H1 (cell line): ENCODE measurements around the gene DACT3. TPM values are rescaled to one million over a fixed set of nuclear protein-coding genes. Genes with fewer than 3 reads are reported as not detected.

ENCODE experiments used
- CTCF ChIA-PET: fragments of 300-600 bp; sonication (Branson Sonifier 250); formaldehyde crosslinking; loops from one replicate; lab custom pipeline; 2021; ENCODE audit not compliant: partially characterized antibody; lab: Charles Lee
- POLR2A ChIA-PET: fragments of 300-600 bp; sonication (Branson Sonifier 250); formaldehyde crosslinking; loops from one replicate; lab custom pipeline; 2021; ENCODE audit warnings: inconsistent platforms; ENCODE audit not compliant: partially characterized antibody; lab: Charles Lee
- DNase-seq, 2 experiments: peaks; one replicate each; pipeline versions ENCODE4 v3.0.0 to v3.0.0-alpha.2; 2010 to 2022; ENCODE audit warnings: low spot score in 2 of 2, low read depth in 1 of 2, mixed read lengths in 1 of 2
- FAIRE-seq: peaks from 2 replicates; lab custom pipeline; 2011; peaks lifted over from hg19 to GRCh38; lab: Jason Lieb, UNC
- H2AFZ ChIP-seq: 2 replicates; pipeline ENCODE4 v1.8.1; 2012; ENCODE audit warnings: low read length, inconsistent platforms
- H2AK5ac ChIP-seq: 2 replicates; pipeline ENCODE4 v1.6.1; 2013; ENCODE audit warnings: low read depth, low read length
- H2BK120ac ChIP-seq: replicated peaks from 2 replicates; pipeline ENCODE3; 2013; ENCODE audit warnings: low read depth, low read length, inconsistent platforms
- H2BK12ac ChIP-seq: 2 replicates; pipeline ENCODE4 v1.6.1; 2013; ENCODE audit warnings: low read depth, low read length
- H2BK15ac ChIP-seq: 2 replicates; pipeline ENCODE4 v1.6.1; 2013; ENCODE audit warnings: low read length
- H2BK20ac ChIP-seq: 2 replicates; pipeline ENCODE4 v1.6.1; 2013; ENCODE audit warnings: low read length
- H2BK5ac ChIP-seq: 2 replicates; pipeline ENCODE4 v1.6.1; 2013; ENCODE audit warnings: low read depth, low read length
- H3K14ac ChIP-seq: 2 replicates; pipeline ENCODE4 v1.6.1; 2013; ENCODE audit warnings: inconsistent platforms; ENCODE audit not compliant: insufficient read length
- H3K18ac ChIP-seq: 2 replicates; pipeline ENCODE4 v1.6.1; 2013; ENCODE audit warnings: low read length; ENCODE audit errors: extremely low read depth
- H3K23ac ChIP-seq: 2 replicates; pipeline ENCODE4 v1.6.1; 2013; ENCODE audit warnings: inconsistent platforms; ENCODE audit not compliant: insufficient read length
- H3K23me2 ChIP-seq: 2 replicates; pipeline ENCODE4 v1.6.1; 2013; ENCODE audit warnings: low read depth, low read length
- H3K27ac ChIP-seq: 2 replicates; pipeline ENCODE4 v1.6.1; 2011; ENCODE audit warnings: low read depth, low read length, inconsistent platforms
- H3K27me3 ChIP-seq, 4 experiments: replicated peaks in 1 of 4; 1 replicate in 1 of 4; 2 replicates in 3 of 4; pipeline versions ENCODE4 v1.6.1 to v1.8.1; 2011 to 2013; ENCODE audit warnings: low read length in 3 of 4, mild to moderate bottlenecking in 3 of 4, inconsistent platforms in 2 of 4, mixed read lengths in 2 of 4, moderate library complexity in 1 of 4; ENCODE audit not compliant: control insufficient read depth in 3 of 4, insufficient read depth in 3 of 4; ENCODE audit errors: extremely low read depth in 1 of 4
- H3K36me3 ChIP-seq, 4 experiments: 2 replicates each; pipeline versions ENCODE4 v1.6.1 to v1.8.1; 2011 to 2013; ENCODE audit warnings: mild to moderate bottlenecking in 4 of 4, low read length in 3 of 4, moderate library complexity in 2 of 4, control low read depth in 1 of 4, inconsistent platforms in 1 of 4; ENCODE audit not compliant: insufficient read depth in 4 of 4, control insufficient read depth in 2 of 4
- H3K4ac ChIP-seq: replicated peaks from 2 replicates; pipeline ENCODE3; 2013; ENCODE audit warnings: low read length, low read depth, mixed read lengths, inconsistent platforms; ENCODE audit not compliant: insufficient read length
- H3K4me1 ChIP-seq, 4 experiments: replicated peaks in 1 of 4; 1 replicate in 1 of 4; 2 replicates in 3 of 4; pipeline versions ENCODE4 v1.6.1 to v1.8.1; 2011 to 2013; ENCODE audit warnings: low read length in 3 of 4, inconsistent platforms in 2 of 4, mixed read lengths in 1 of 4; ENCODE audit not compliant: insufficient read depth in 4 of 4, control insufficient read depth in 3 of 4
- H3K4me2 ChIP-seq, 2 experiments: 2 replicates each; pipeline versions ENCODE4 v1.6.1 to v1.8.1; 2011 to 2013; ENCODE audit warnings: low read depth in 2 of 2, low read length in 2 of 2, control low read depth in 1 of 2, inconsistent platforms in 1 of 2, mild to moderate bottlenecking in 1 of 2; ENCODE audit not compliant: insufficient read depth in 1 of 2
- H3K4me3 ChIP-seq, 4 experiments: fragments of 200-600, 300-600 bp in 1 of 4; sonication (generic), shearing (Covaris generic), sonication (Bioruptor Twin) in 1 of 4; 2 replicates each; pipeline versions ENCODE4 v1.5.1 to v1.8.1; 2011 to 2016; ENCODE audit warnings: low read length in 4 of 4, low read depth in 3 of 4, control low read depth in 2 of 4, inconsistent platforms in 2 of 4, mild to moderate bottlenecking in 2 of 4, mixed read lengths in 1 of 4, moderate library complexity in 1 of 4; ENCODE audit not compliant: insufficient read depth in 2 of 4; ENCODE audit errors: extremely low read depth in 1 of 4
- H3K56ac ChIP-seq: replicated peaks from 2 replicates; pipeline ENCODE3; 2013; ENCODE audit warnings: low read depth, mild to moderate bottlenecking, mixed read lengths, low read length, inconsistent platforms; ENCODE audit not compliant: insufficient read length
- H3K79me1 ChIP-seq: 2 replicates; pipeline ENCODE4 v1.6.1; 2013; ENCODE audit warnings: low read depth, low read length, control low read depth
- H3K79me2 ChIP-seq, 2 experiments: 2 replicates each; pipeline versions ENCODE4 v1.6.1 to v1.8.1; 2012 to 2013; ENCODE audit warnings: low read length in 2 of 2, mild to moderate bottlenecking in 2 of 2, inconsistent platforms in 1 of 2; ENCODE audit not compliant: insufficient read depth in 2 of 2, control insufficient read depth in 1 of 2
- H3K9ac ChIP-seq, 4 experiments: replicated peaks in 1 of 4; 1 replicate in 1 of 4; 2 replicates in 3 of 4; pipeline versions ENCODE4 v1.6.1 to v1.8.1; 2011 to 2013; ENCODE audit warnings: low read depth in 3 of 4, low read length in 3 of 4, control low read depth in 2 of 4, mild to moderate bottlenecking in 2 of 4, moderate library complexity in 2 of 4, inconsistent platforms in 1 of 4; ENCODE audit errors: extremely low read depth in 1 of 4
- H3K9me3 ChIP-seq, 2 experiments: 2 replicates each; pipeline versions ENCODE4 v1.6.1 to v1.8.1; 2012 to 2013; ENCODE audit warnings: mild to moderate bottlenecking in 2 of 2, moderate library complexity in 2 of 2, control low read depth in 1 of 2, inconsistent platforms in 1 of 2, low read depth in 1 of 2, low read length in 1 of 2, mixed read lengths in 1 of 2; ENCODE audit not compliant: insufficient read depth in 2 of 2
- H4K20me1 ChIP-seq, 2 experiments: replicated peaks in 1 of 2; 2 replicates each; pipeline versions ENCODE3 to v1.8.1; 2011 to 2013; ENCODE audit warnings: inconsistent platforms in 2 of 2, low read length in 2 of 2, mild to moderate bottlenecking in 1 of 2; ENCODE audit not compliant: insufficient read depth in 2 of 2, control insufficient read depth in 1 of 2
- H4K5ac ChIP-seq: 2 replicates; pipeline ENCODE4 v1.6.1; 2013; ENCODE audit warnings: low read length, low read depth, mixed read lengths, inconsistent platforms; ENCODE audit not compliant: insufficient read length
- H4K8ac ChIP-seq: 2 replicates; pipeline ENCODE4 v1.8.0; 2013; ENCODE audit warnings: mild to moderate bottlenecking, moderate library complexity, low read length, inconsistent platforms; ENCODE audit not compliant: insufficient read depth; ENCODE audit errors: extremely low read depth
- H4K91ac ChIP-seq: replicated peaks from 2 replicates; pipeline ENCODE3; 2013; ENCODE audit warnings: low read length, mixed read lengths, inconsistent platforms; ENCODE audit not compliant: insufficient read length
- RXRA ChIP-seq: IDR thresholded peaks from 2 replicates; pipeline ENCODE4 v1.6.1; 2011; ENCODE audit warnings: low read depth, mild to moderate bottlenecking, low read length, moderate library complexity; ENCODE audit not compliant: insufficient read depth
- TAF1 ChIP-seq: IDR thresholded peaks from 2 replicates; pipeline ENCODE4 v1.6.1; 2011; ENCODE audit warnings: mild to moderate bottlenecking, low read depth, low read length
- WGBS, 2 experiments: shearing (Covaris generic) in 1 of 2; methylation state at CpG; one replicate each; pipeline versions ENCODE4 v1.1.6 to v1.1.7; 2013 to 2015; ENCODE audit warnings: low lambda C conversion rate in 2 of 2, mixed read lengths in 2 of 2, inconsistent platforms in 1 of 2, low coverage in 1 of 2, missing lambda C conversion rate in 1 of 2; ENCODE audit not compliant: insufficient replicate concordance in 2 of 2, insufficient coverage in 1 of 2, insufficient read length in 1 of 2; ENCODE audit errors: extremely low coverage in 1 of 2, missing lambda C conversion rate in 1 of 2; 5-methylcytosine and 5-hydroxymethylcytosine counted together
- polyA plus RNA-seq, 7 experiments: library from polyadenylated mRNA; depleted of rRNA in 3 of 7; stranded (reverse) in 5 of 7; unstranded in 2 of 7; fragments of >200 nt in 5 of 7; fragments of 200-250 nt in 2 of 7; gene quantifications; 1 replicate in 5 of 7; 2 replicates in 1 of 7; 4 replicates in 1 of 7; pipeline versions ENCODE4 v1.2.1 to v1.2.3, GENCODE V29; 2011 to 2013; ENCODE audit warnings: missing spikeins in 2 of 7, mixed read lengths in 2 of 7
- total RNA-seq: library from RNA; stranded (reverse); fragmentation: NEBNext Ultra II Directional; extraction: Animal tissue kit (Norgen Biotek cat#: 25700); gene quantifications from 2 replicates; pipeline ENCODE4 v1.2.1, GENCODE V29; 2021

DACT3 gene
- total and polyA plus RNA-seq, 2 of the 8 experiments (the other 6 are each of a cell fraction or from before 2014, with no cell fraction given) = 1.8 to 2.0 TPM

- Histone ChIP-seq H3K79me2 (peaks cover 13 to 20% of the 10 kb centered on the region in 2 experiments), H3K27me3 (no peaks in the 10 kb centered on the region), H4K5ac (no peak overlapping the region), H2AFZ (no peak overlapping the region), H3K9ac (no peak overlapping the region), H3K23ac (no peak overlapping the region), H2BK5ac (no peak overlapping the region), H3K4me1 (peaks cover 0 to 11% (median 7%) of the 10 kb centered on the region in 4 experiments; a peak in 5 of 7 replicates), H2BK12ac (no peak overlapping the region), H3K18ac (no peak overlapping the region), H3K36me3 (no peaks in the 10 kb centered on the region), H3K4me2 (no peak overlapping the region), H3K23me2 (peaks cover 12% of the 10 kb centered on the region), H3K4ac (no peak overlapping the region), H3K4me3 (no peak overlapping the region), H4K20me1 (peaks cover 8 to 12% of the 10 kb centered on the region in 2 experiments), H3K79me1 (peaks cover 8% of the 10 kb centered on the region), H3K14ac (no peak overlapping the region), H2AK5ac (no peak overlapping the region), H4K91ac (no peak overlapping the region), H3K27ac (no peak overlapping the region), H4K8ac (no peak overlapping the region), H2BK15ac (no peak overlapping the region), H2BK120ac (no peak overlapping the region), H3K56ac (no peak overlapping the region), H2BK20ac (no peak overlapping the region), H3K9me3 (no peaks in the 10 kb centered on the region)
- WGBS, 2 experiments = 81% methylated on average over 4 of the region's 4 CpGs; no CpG with 5 or more reads in 1 of the 2 experiments
- no peak for FAIRE-seq
- POLR2A ChIA-PET = interaction anchor here (1.1 kb wide), 2 partner anchors 15 to 19 kb away, joined by 3 to 5 read pairs; no protein-coding TSS in a partner anchor
- DNase-seq = no peak
- CTCF ChIA-PET = interaction anchor here (0.6 to 2.0 kb wide), 4 partner anchors 19 to 27 kb away, joined by 3 to 7 read pairs (median 4); no protein-coding TSS in a partner anchor
- TF ChIP-seq RXRA (no peak), TAF1 (no peak)
Observed at GRCh38 chr19:46598372-46598917, 62.5 kb downstream of the DACT3 start.
